OCI-M1 (cell line): ENCODE data around the gene PLEKHA8.
A peak's percentile ranks its signal among the peaks of the same experiment; 100 is the strongest.
"Not testable (repeated sequence)": the region's sequence is repeated elsewhere in the genome, so short reads cannot be mapped to it uniquely, and the experiment has no call there.

Experiments used
- DNase-seq: peaks from one replicate; lab custom pipeline; 2025; lab: John Stamatoyannopoulos, UW

Gene PLEKHA8

GRCh38 chr7:30066687-30067086 lies 38.5 kb downstream of the PLEKHA8 start:
- no peak for DNase-seq

GRCh38 chr7:30068117-30068516 lies 39.9 kb downstream of the PLEKHA8 start:
- DNase-seq, result no peak

GRCh38 chr7:30069096-30069867 lies 41.1 kb downstream of the PLEKHA8 start:
- DNase-seq, result no peak

DNA sequence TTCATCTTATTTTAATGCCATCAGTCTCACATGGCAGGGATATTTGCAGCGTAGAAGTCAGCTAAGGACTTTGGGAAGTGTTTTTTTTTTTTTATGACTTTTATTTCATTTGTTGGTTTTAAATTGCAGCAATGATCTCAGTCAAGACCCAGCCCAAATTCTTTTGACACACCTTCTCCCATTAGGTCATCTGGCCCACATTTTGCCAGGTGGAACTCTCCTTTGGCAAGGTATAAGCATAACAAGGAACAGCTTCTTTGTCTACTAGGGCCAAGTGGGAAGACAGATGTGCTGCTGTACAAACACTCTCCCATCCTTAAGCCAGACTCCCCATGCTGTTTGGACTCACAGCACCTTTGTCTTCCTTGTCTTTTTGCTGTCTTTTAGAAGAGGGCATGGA lies 41.8 kb downstream of the PLEKHA8 start:
- no peak for DNase-seq

DNA sequence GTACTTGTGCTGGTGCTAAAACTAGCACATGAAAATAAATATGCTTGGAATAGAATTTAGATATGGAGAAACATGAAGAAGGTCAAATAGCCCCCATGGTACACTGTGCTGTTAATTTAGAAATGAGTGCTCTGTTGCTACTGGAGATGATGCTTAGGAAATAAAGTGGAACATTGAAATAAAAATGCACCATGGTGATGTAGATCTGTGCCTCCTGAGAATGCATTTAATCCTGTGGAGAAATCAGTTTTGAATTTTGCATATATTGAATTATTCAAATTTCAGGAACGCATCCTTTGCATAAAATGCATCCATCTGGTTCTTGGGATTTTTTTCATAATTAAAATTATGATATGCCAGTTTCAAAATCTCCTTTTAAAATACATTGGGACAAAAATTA lies 44.5 kb downstream of the PLEKHA8 start:
- DNase-seq, result no peak

DNA sequence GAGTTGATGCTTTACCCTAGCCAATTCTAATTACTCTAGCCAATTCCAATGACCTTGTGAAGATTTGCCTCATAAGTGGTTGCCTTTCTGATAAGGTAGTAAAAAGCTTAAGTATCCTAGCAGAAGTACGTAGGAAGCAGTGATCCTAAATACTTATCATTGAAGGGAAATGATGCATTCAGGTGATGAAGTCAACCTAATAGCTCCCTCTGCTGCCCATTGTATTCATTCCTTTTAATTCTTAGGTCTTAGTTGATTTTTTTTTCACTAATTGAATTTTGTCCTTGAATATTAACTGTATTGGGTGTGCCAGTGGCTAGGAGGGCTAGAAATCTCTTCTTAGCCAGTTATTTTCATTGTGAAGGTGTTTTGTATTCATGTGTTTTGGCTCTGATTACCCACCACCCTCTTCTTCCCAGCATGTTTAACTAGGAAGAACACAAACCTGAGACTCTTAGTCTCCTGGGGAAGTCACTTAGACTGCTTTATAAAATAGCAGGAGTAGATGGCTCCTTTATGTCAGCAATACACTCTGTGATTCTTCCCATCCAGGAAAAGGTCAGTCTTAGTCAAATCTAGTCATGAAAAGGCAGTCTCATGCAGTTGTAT lies 46.3 kb downstream of the PLEKHA8 start:
- DNase-seq, result peak; percentile 56

DNA sequence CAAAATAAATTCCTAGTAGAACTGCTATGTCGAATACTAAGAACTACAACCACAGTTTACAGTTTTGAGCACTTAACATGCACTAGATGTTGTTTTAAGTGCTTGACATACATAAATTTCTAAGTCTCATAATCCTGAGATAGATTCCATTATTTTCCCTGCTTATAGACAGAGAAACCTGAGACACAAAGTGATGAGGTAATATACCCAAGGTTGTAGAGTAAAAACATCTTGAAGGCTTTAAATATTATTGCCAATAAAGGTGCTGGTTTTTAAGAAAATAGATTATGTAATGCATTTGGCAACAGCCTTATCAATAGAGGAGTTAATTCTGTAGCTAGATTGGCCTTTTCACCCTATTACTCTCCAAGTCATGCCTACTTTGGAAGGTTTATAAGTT lies 48.2 kb downstream of the PLEKHA8 start:
- no peak for DNase-seq

DNA sequence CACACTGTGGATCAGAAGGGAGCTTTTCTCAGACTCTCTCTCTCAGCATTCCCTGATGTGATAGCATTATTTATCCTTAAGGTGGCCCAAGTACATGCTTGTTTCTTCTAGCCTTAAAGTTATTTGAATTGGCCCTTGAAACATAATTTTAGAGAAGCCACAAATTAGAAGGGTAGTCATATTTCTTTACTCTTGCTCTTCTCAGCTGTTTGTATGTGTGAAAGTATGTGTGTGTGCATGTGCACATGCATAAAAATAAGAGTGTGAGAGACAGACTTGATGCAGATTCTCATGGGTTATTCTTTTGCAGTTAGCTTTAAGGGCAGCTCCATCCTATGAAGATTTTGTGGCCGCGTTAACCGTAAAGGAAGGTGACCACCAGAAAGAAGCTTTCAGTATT lies 50.1 kb downstream of the PLEKHA8 start:
- DNase-seq, result no peak

- DNase-seq, result no peak
Measured at GRCh38 chr7:30079880-30080279, 51.7 kb downstream of the PLEKHA8 start.

DNA sequence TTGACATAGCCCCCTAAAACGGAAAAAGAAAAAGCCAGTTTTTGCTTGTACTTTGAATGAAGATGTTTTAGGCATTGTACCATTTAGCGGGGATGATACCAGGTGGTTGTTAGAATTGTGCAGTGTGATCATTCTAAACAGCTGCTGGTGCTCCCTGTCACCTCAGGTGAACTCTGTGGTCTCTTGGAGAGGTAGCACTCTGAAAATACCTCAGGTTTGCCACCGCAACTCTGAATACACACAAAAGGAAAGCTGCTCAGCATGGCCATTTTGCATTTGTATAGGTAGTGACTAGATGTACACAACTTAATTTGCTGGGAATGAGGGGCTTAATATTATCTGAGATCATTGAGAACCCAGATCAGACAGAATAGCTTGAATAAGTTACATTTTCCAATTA lies 52.6 kb downstream of the PLEKHA8 start:
- no peak for DNase-seq

DNA sequence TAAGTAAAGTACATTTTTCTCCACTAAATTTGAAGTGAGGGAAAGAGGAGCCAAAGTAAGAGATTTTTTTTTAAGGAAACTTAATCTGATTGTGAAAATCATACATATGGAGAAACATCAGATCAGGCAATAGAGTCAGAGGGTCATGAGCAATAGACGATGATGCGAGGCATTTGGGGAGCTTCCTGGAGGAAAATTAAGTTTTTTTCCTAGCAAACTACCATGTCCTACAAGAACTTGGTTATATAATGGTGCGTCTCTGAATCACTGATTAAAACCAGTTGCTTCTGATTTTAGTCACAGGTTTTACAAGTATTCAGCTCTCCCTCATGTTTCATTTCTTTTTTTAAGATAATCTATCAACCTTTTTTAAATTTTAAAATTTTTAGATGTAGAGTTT lies 54.5 kb downstream of the PLEKHA8 start:
- DNase-seq, result no peak

DNA sequence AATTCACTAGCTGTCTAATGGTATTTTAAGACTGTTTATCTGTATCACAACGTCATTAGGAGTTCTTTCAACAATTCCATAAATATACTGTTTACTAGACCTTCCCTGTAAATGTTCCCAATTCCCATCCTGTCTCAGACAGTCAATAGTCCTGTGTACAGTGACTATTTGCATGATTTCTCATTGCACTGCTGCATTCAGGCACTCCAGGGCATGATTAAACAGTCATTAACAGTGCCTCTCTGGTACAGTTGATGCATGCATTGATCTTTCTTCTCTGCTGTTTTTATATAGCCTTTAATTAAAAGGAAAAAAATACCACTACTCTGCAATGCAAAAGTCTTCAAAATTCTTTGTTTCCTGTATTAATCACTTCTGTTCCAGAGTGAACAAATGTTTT lies 55.1 kb downstream of the PLEKHA8 start:
- DNase-seq, result no peak

DNA sequence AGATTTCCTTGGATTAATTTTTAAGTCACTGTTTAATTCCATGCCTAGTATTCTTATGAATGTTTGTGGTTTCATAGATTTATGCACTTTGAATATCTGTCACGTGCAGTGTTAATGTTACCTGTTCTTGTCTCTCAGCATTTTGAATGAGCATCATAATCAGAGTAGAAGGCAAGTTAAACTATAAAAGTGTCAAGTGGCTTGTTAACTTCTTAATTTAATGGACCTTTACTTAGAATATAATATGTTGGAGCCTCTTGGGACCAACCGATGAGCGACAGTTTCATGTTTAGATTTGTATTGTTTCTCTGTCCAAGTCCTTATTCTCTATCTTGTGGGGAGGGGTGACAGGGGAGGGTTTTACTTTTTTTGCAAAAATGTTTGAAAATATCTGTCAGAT lies 56.0 kb downstream of the PLEKHA8 start:
- DNase-seq, result no peak

- no peak for DNase-seq
Measured at GRCh38 chr7:30086529-30086928, 58.3 kb downstream of the PLEKHA8 start.

DNA sequence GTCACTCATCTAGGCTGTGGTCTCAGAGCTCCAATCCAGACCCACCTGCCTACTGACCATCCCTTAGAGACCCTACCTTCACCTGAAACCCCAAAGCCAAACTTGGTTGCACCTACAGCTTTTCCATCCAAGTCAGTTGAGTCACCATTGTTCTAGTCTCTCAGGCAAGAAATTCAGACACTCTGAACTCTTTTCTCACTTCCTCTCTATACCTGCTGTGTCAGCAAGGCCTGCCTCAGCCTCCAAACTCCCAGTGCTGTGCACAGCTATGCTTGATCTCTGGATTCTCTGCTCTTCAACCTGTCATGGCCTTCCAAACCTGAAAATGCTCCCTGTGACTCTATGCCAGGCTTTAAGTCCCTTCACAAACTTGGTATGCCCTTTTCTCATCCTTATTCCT lies 59.2 kb downstream of the PLEKHA8 start:
- DNase-seq, result no peak

DNA sequence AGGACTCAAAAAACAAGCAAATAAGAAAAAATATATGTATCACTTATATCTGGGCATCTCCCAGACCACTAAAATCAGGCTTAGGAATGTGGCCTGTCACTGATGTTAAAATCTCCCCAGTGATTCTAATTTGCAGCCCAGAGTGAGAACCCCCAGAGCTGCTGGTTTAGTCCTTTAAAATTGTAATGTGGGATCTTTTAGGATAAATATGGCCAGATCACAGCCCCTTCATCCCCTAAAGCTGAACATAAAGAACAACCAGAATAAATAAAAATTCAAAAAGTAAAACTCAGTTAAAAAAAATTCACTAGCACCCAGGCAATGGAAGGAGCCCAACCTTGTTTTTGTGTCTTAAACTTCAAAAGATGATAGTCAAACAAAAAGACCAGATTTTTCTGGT lies 60.1 kb downstream of the PLEKHA8 start:
- no peak for DNase-seq

- no peak for DNase-seq
Measured at GRCh38 chr7:30090111-30090510, 61.9 kb downstream of the PLEKHA8 start.

DNA sequence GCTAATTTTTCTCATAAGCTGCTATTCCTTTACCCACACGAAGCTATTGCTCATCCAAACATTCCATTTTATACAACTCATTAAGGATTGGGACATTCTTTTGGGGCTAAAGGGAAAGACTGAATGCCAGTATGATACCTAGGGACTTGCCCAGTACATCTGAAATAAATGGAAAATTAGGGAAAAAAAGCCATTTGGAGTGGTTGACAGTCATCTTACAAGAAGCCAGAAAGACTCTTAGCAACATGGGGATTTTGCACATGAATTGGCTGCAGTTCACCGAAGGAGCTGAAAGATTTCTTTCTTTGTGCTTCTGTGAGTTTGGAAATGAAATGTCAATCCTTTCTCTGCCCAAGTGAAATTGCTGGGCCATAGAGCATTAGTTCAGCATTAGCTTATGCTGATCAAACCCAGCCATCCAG lies 63.3 kb downstream of the PLEKHA8 start:
- DNase-seq, result no peak

DNA sequence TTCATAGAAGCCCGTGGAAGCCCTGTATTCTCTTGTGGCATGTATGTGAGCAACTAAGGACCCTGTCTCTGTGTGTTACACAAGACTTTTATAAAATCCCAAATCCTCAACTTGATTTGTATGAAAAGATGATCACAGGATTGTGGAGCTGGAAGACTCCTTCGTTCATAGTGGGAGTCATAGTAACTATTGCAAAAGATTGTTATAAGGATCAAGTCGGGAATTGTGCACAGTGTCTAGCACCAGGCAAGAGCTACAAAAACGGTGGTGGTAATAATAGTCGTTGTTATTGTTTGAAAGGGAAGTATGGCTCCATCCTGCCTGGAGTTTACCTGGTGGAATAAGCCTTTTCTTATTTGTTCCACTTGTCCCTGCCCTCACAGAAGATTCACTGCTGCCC lies 63.8 kb downstream of the PLEKHA8 start:
- no peak for DNase-seq

- DNase-seq, result no peak
Measured at GRCh38 chr7:30093420-30093952, 65.3 kb downstream of the PLEKHA8 start.

- DNase-seq, result not testable (repeated sequence)
Measured at GRCh38 chr7:30098599-30098998, 70.4 kb downstream of the PLEKHA8 start.

DNA sequence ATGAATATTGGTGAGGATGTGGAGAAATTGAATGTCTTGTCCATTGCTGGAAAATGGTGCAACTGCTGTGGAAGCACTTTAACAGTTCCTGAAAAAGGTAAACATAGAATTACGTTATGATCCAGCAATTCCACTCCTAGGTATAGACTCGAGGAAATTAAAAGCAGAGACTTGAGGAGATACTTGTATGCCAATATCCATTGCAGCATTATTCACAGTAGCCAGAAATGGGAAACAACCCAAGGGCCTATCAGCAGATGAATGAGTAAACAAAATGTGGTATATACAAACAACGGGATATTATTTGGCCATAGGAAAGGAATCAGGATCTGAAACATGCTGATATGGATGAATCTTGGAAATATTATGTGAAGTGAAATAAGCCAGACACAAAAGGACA lies 74.1 kb downstream of the PLEKHA8 start:
- no peak for DNase-seq

GRCh38 chr7:30104157-30104556 lies 75.9 kb downstream of the PLEKHA8 start:
- no peak for DNase-seq
